Panc1 (cell line): ENCODE data around the gene PTTG2. TPM values are rescaled to one million over a fixed set of nuclear protein-coding genes. Genes with fewer than 3 reads are reported as not detected.

Experiments
- ATAC-seq: fragments of 200-7000 bp; cut with Tn5 transposase; 2 replicates; pipeline ENCODE4 v1.9.1; 2020; ENCODE audit warnings: mild to moderate bottlenecking, moderate library complexity
- BruUV-seq: library from RNA; stranded (reverse); fragments of 400-500 nt; replicated peaks from 2 replicates; lab custom pipeline; 2021; lab: Mats Ljungman, UMichigan
- CTCF ChIA-PET: fragments of 300-600 bp; sonication (Branson Sonifier 250); formaldehyde crosslinking; loops from one replicate; lab custom pipeline; 2022; ENCODE audit warnings: antibody characterized with exemption; lab: Charles Lee
- POLR2A ChIA-PET: fragments of 300-600 bp; sonication (Branson Sonifier 250); formaldehyde crosslinking; loops from one replicate; lab custom pipeline; 2022; ENCODE audit warnings: antibody characterized with exemption; lab: Charles Lee
- DNase-seq: peaks from one replicate; pipeline ENCODE4 v3.0.0-alpha.2; 2010; ENCODE audit warnings: low read depth, low spot score
- H3K27ac ChIP-seq: 2 replicates; pipeline ENCODE4 v1.5.1; 2011; ENCODE audit warnings: mild to moderate bottlenecking, low read length, inconsistent platforms
- H3K27me3 ChIP-seq: fragments of 200-500 bp; sonication (Bioruptor generic); 2 replicates; pipeline ENCODE4 v1.6.0; 2014; ENCODE audit warnings: low read length, inconsistent platforms; ENCODE audit not compliant: control insufficient read depth, insufficient read depth
- H3K36me3 ChIP-seq: fragments of 200-500 bp; sonication (Bioruptor generic); 2 replicates; pipeline ENCODE4 v1.5.1; 2014; ENCODE audit warnings: inconsistent platforms, mild to moderate bottlenecking, low read length, moderate library complexity; ENCODE audit not compliant: control insufficient read depth, insufficient read depth
- H3K4me1 ChIP-seq: 2 replicates; pipeline ENCODE4 v1.5.1; 2011; ENCODE audit warnings: inconsistent platforms, mild to moderate bottlenecking, low read length, moderate library complexity; ENCODE audit not compliant: control insufficient read depth, insufficient read depth
- H3K4me3 ChIP-seq, 2 experiments: 2 replicates each; pipeline ENCODE4 v1.5.1; 2011 to 2012; ENCODE audit warnings: low read depth in 2 of 2, low read length in 2 of 2, mild to moderate bottlenecking in 2 of 2, inconsistent platforms in 1 of 2, moderate library complexity in 1 of 2
- H3K9me3 ChIP-seq: fragments of 200-500 bp; sonication (Bioruptor generic); 2 replicates; pipeline ENCODE4 v1.5.1; 2014; ENCODE audit warnings: low read depth, mild to moderate bottlenecking, inconsistent platforms, low read length, moderate library complexity; ENCODE audit not compliant: control insufficient read depth, insufficient read depth
- POLR2AphosphoS5 ChIP-seq: IDR thresholded peaks from 2 replicates; pipeline ENCODE4 v1.6.1; 2012; ENCODE audit warnings: mild to moderate bottlenecking, low read depth, low read length, moderate library complexity
- SIN3A ChIP-seq: IDR thresholded peaks from 2 replicates; pipeline ENCODE4 v1.6.1; 2012; ENCODE audit warnings: low read depth, mild to moderate bottlenecking, low read length, moderate library complexity, borderline replicate concordance; ENCODE audit not compliant: insufficient read depth
- TCF7L2 ChIP-seq: IDR thresholded peaks from 2 replicates; pipeline ENCODE4 v1.6.1; 2011; ENCODE audit warnings: mild to moderate bottlenecking, low read depth, low read length, inconsistent platforms
- in situ Hi-C: cut with HindIII; loops from 2 replicates; pipeline ENCODE4 v1.10.0; 2016; ENCODE audit warnings: low sequenced_read_pairs, low pct_unique_long_range_greater_than_20kb
- intact Hi-C: fragments of 100-400 bp; cut with micrococcal nuclease; formaldehyde crosslinking; loops from one replicate; pipeline ENCODE4 v1.10.0; 2022; ENCODE audit not compliant: unreplicated experiment
- total RNA-seq: library from RNA; stranded (reverse); gene quantifications from one replicate; pipeline ENCODE4 v1.2.1, GENCODE V29; 2021; ENCODE audit not compliant: unreplicated experiment
- TF ChIP-seq, protein P1 (sequence below), 2 experiments: IDR thresholded peaks; 2 replicates each; pipeline ENCODE4 v1.6.1; 2011 to 2012; ENCODE audit warnings: low read depth in 2 of 2, control low read depth in 1 of 2, low read length in 1 of 2, mild to moderate bottlenecking in 1 of 2, moderate library complexity in 1 of 2; ENCODE audit not compliant: insufficient read depth in 1 of 2
- TF ChIP-seq, protein P2 (sequence below): fragments of 450-650 bp; IDR thresholded peaks from 2 replicates; pipeline ENCODE4 v1.5.1; 2017; ENCODE audit warnings: mild to moderate bottlenecking

The PTTG2 gene
- total RNA-seq, 1 experiment from 2014 or later = not detected

DNA sequence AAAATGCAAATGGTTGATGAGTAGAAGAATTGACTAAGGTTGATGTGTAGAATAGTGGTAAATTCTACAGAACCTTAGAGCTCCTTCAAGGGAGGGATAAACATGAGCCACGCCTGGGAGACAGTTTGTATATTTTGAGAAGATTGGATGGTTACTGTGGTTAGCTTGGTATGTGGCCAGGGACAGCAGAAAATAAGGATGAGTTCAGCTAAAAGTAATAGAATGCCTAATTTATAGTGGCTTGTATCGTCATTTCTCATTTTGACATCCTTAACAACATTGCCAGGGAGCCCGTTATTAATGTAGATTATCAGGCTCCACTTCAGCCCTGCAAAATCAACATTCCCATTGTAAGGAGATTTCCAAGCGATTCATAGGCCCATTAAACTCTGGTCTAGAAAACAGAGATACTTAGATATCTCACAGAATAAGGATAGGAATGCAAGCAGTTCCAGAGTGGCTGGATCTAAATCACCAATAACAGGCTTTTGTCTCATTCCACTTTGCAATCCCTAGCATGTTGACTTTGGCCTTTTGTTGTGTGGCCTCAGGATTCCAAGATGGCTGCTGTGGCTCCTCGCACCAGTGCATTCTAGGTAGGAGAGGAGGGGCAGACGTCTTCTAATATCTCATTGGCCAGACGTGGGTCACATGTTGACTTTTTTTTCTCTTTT, 6.4 kb upstream of the PTTG2 start:
- TF ChIP-seq TCF7L2 (no peak), SIN3A (no peak), POLR2AphosphoS5 (no peak)
- TF ChIP-seq, protein P1, sequence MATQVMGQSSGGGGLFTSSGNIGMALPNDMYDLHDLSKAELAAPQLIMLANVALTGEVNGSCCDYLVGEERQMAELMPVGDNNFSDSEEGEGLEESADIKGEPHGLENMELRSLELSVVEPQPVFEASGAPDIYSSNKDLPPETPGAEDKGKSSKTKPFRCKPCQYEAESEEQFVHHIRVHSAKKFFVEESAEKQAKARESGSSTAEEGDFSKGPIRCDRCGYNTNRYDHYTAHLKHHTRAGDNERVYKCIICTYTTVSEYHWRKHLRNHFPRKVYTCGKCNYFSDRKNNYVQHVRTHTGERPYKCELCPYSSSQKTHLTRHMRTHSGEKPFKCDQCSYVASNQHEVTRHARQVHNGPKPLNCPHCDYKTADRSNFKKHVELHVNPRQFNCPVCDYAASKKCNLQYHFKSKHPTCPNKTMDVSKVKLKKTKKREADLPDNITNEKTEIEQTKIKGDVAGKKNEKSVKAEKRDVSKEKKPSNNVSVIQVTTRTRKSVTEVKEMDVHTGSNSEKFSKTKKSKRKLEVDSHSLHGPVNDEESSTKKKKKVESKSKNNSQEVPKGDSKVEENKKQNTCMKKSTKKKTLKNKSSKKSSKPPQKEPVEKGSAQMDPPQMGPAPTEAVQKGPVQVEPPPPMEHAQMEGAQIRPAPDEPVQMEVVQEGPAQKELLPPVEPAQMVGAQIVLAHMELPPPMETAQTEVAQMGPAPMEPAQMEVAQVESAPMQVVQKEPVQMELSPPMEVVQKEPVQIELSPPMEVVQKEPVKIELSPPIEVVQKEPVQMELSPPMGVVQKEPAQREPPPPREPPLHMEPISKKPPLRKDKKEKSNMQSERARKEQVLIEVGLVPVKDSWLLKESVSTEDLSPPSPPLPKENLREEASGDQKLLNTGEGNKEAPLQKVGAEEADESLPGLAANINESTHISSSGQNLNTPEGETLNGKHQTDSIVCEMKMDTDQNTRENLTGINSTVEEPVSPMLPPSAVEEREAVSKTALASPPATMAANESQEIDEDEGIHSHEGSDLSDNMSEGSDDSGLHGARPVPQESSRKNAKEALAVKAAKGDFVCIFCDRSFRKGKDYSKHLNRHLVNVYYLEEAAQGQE (IDR thresholded peaks at IDR 0.05; ENCODE audit: insufficient read depth in 1 of 2, low read depth in 2 of 2, low read length in 1 of 2) = no peak
- TF ChIP-seq, protein P2, sequence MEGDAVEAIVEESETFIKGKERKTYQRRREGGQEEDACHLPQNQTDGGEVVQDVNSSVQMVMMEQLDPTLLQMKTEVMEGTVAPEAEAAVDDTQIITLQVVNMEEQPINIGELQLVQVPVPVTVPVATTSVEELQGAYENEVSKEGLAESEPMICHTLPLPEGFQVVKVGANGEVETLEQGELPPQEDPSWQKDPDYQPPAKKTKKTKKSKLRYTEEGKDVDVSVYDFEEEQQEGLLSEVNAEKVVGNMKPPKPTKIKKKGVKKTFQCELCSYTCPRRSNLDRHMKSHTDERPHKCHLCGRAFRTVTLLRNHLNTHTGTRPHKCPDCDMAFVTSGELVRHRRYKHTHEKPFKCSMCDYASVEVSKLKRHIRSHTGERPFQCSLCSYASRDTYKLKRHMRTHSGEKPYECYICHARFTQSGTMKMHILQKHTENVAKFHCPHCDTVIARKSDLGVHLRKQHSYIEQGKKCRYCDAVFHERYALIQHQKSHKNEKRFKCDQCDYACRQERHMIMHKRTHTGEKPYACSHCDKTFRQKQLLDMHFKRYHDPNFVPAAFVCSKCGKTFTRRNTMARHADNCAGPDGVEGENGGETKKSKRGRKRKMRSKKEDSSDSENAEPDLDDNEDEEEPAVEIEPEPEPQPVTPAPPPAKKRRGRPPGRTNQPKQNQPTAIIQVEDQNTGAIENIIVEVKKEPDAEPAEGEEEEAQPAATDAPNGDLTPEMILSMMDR = no peak
- DNase-seq (no peak), ATAC-seq (no peak)
- no peaks in the 10 kb centered on the region for H3K27me3 ChIP-seq
- H3K36me3 ChIP-seq = no peaks in the 10 kb centered on the region
- in situ Hi-C loops = no loop called here
- no TSS peak for BruUV-seq
- intact Hi-C loops = no loop called here
- H3K9me3 ChIP-seq = no peaks in the 10 kb centered on the region
- no peak overlapping the region for H3K4me3 ChIP-seq
- POLR2A ChIA-PET = no interaction called here
- H3K4me1 ChIP-seq = no peaks in the 10 kb centered on the region
- H3K27ac ChIP-seq = no peak overlapping the region
- CTCF ChIA-PET = no interaction called here

DNA sequence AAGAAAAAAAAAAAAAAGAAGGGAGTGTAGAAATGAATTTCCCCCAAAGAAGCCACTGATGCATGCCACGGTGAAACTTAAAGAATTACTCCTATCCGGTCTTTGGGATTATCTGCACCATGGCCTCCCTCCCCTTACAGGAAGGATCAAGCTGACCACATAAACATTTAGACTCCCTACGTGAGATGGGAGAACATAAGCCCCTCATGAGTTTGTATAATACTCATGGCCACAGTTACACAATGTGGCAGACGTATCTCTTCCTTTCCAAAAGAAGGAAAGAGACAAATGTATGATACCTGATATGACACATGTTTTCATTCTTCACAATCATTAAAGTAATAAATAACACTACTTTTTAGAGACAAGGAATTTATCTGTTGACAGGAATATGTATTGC, 3.3 kb upstream of the PTTG2 start:
- ChIA-PET CTCF (no interaction called here), POLR2A (no interaction called here)
- Histone ChIP-seq H3K4me3 (no peak overlapping the region), H3K4me1 (no peaks in the 10 kb centered on the region), H3K27me3 (no peaks in the 10 kb centered on the region), H3K9me3 (no peaks in the 10 kb centered on the region), H3K27ac (no peak overlapping the region), H3K36me3 (no peaks in the 10 kb centered on the region)
- TF ChIP-seq, protein P1 (IDR thresholded peaks at IDR 0.05; ENCODE audit: insufficient read depth in 1 of 2, low read depth in 2 of 2, low read length in 1 of 2) = no peak
- TF ChIP-seq, protein P2 = no peak
- TF ChIP-seq SIN3A = no peak
- TF ChIP-seq TCF7L2 = no peak
- no peak for TF ChIP-seq POLR2AphosphoS5
- no TSS peak for BruUV-seq
- ATAC-seq = no peak
- in situ Hi-C loops (no loop called here), intact Hi-C loops (no loop called here)
- no peak for DNase-seq
